Panc1 (cell line): ENCODE results near the gene FBXO9.

Experiments used
- CTCF ChIP-seq: fragments of 450-650 bp; IDR thresholded peaks from 2 replicates; pipeline ENCODE4 v1.5.1; 2017; ENCODE audit warnings: mild to moderate bottlenecking
- POLR2AphosphoS5 ChIP-seq: IDR thresholded peaks from 2 replicates; pipeline ENCODE4 v1.6.1; 2012; ENCODE audit warnings: mild to moderate bottlenecking, low read depth, low read length, moderate library complexity
- SIN3A ChIP-seq: IDR thresholded peaks from 2 replicates; pipeline ENCODE4 v1.6.1; 2012; ENCODE audit warnings: low read depth, mild to moderate bottlenecking, low read length, moderate library complexity, borderline replicate concordance; ENCODE audit not compliant: insufficient read depth
- TCF7L2 ChIP-seq: IDR thresholded peaks from 2 replicates; pipeline ENCODE4 v1.6.1; 2011; ENCODE audit warnings: mild to moderate bottlenecking, low read depth, low read length, inconsistent platforms

- TF ChIP-seq CTCF: no peak
- TF ChIP-seq POLR2AphosphoS5: no peak
- TF ChIP-seq SIN3A: no peak
- no peak for TF ChIP-seq TCF7L2
These were observed 4.2 kb downstream of the FBXO9 start for GRCh38 chr6:53069427-53069826.
